CD4-positive, alpha-beta T cell treated with Interleukin-12 subunit alpha and Interleukin-12 subunit beta, for 1 hour (primary cell): Measurements from ENCODE around the gene MARCHF7.
"Not testable (repeated sequence)": the region's sequence is repeated elsewhere in the genome, so short reads cannot be mapped to it uniquely, and the experiment has no call there.

Experiments used
- DNase-seq: peaks from one replicate; pipeline ENCODE4 v3.0.0-alpha.2; 2020

MARCHF7 gene, protein sequence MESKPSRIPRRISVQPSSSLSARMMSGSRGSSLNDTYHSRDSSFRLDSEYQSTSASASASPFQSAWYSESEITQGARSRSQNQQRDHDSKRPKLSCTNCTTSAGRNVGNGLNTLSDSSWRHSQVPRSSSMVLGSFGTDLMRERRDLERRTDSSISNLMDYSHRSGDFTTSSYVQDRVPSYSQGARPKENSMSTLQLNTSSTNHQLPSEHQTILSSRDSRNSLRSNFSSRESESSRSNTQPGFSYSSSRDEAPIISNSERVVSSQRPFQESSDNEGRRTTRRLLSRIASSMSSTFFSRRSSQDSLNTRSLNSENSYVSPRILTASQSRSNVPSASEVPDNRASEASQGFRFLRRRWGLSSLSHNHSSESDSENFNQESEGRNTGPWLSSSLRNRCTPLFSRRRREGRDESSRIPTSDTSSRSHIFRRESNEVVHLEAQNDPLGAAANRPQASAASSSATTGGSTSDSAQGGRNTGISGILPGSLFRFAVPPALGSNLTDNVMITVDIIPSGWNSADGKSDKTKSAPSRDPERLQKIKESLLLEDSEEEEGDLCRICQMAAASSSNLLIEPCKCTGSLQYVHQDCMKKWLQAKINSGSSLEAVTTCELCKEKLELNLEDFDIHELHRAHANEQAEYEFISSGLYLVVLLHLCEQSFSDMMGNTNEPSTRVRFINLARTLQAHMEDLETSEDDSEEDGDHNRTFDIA

GRCh38 chr2:159712143-159712928, at the start of gene MARCHF7:
MARCHF7 (plus strand) TSS chr2:159712506; CDS start chr2:159729023, 16,517 bp downstream.
- DNase-seq, result peak; percentile 97

DNA sequence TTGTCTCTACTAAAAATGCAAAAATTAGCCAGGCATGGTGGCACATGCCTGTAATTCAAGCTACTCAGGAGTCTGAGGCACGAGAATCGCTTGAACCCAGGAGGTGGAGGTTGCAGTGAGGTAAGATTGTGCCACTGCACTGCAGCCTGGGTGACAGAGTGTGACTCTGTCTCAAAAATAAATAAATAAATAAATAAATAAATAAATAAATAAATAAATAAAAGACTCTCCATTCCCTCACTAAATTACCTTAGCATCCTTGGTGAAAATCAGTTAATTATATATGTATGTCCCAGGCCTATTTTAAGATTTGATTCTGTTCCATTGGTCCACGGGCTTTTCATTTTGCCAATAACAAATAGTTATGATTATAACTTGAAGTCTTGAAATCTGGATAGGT, 44.9 kb upstream of the MARCHF7 start:
- DNase-seq, result not testable (repeated sequence)

GRCh38 chr2:159671047-159671446, 41.3 kb upstream of the MARCHF7 start:
- no peak for DNase-seq

DNA sequence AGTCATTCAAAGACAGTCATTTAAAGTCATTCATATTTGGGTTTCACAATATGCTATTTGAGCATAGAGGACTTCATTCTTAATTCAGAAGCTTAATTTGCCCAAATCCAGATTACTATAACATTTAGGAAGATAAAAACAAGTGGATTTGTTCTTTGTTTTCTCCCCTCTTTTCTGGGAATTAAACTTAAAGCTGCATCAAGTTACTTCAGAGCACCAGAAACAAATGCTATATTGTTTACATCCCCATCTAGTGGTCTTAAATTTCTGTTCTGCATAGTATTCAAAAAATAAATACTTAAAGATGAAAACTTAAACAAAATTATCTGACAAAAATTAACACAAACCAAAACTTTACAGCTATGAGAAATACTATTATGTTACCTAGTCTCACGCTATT, 34.7 kb upstream of the MARCHF7 start:
- DNase-seq, result no peak

- no peak for DNase-seq
Measured at GRCh38 chr2:159680692-159681091, 31.6 kb upstream of the MARCHF7 start.

GRCh38 chr2:159683817-159684216, 28.5 kb upstream of the MARCHF7 start:
- DNase-seq, result no peak

- DNase-seq, result no peak
Measured at GRCh38 chr2:159684796-159685195, 27.5 kb upstream of the MARCHF7 start.

- DNase-seq, result no peak
Measured at GRCh38 chr2:159694500-159695040, 17.7 kb upstream of the MARCHF7 start.

- DNase-seq, result no peak
Measured at GRCh38 chr2:159695795-159696448, 16.4 kb upstream of the MARCHF7 start.

GRCh38 chr2:159703491-159703890, 8.8 kb upstream of the MARCHF7 start:
- no peak for DNase-seq

DNA sequence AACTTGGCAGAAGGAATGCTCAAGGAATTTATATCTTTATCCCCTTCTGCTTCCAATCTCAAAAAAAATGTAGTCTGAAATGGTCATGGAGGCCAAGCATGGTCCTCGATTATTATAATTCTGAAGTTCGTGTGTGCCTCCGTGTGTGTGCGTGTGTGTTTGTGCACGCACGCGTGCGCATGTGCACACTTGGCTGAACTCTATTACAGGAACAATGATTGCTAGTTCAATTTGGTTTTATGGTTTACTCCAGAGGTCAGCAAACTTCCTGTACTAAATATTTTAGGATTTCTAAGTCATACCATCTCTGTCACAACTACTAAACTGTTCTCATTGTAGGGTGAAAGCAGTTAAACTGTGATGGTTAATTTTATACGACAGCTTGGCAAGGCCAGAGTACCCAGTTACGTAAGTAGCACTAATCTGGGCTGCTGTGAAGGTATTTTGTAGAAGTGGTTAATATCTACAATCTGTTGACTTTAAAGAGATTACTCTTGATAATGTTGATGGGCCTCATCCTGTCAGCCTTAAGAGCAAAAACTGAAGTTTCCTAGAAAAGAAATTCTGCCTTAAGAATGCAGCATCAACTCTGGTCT, 5.8 kb upstream of the MARCHF7 start:
- no peak for DNase-seq

DNA sequence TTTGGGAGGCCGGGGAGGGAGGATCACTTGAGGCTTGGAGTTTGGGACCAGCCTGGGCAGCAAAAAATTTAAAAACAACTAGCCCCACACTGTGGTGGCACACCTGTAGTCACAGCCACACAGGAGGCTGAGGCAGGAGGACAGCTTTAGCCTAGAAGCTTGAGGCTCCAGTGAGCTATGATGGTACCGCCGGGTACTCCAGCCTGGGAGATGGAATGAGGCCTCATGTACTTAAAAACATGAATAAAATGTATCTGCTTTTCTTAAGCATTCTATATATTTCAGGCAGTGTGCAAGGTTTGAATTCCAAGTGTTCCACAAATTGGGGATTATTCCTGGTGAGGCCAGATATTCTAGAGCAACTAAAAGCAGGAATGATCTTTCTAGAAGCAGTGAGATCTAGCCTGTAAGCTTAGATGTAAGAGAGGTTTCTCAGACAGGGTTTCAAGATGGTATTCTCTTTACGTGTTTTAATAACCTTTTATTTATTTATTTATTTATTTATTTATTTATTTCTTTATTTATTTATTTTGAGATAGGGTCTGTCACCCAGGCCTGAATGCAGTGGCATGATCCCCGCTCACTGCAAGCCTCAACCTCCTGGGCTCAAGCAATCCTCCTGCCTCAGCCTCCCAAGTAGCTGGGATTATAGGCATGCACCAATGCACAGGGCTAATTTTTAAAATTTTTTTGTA, 4.1 kb upstream of the MARCHF7 start:
- DNase-seq, result no peak

DNA sequence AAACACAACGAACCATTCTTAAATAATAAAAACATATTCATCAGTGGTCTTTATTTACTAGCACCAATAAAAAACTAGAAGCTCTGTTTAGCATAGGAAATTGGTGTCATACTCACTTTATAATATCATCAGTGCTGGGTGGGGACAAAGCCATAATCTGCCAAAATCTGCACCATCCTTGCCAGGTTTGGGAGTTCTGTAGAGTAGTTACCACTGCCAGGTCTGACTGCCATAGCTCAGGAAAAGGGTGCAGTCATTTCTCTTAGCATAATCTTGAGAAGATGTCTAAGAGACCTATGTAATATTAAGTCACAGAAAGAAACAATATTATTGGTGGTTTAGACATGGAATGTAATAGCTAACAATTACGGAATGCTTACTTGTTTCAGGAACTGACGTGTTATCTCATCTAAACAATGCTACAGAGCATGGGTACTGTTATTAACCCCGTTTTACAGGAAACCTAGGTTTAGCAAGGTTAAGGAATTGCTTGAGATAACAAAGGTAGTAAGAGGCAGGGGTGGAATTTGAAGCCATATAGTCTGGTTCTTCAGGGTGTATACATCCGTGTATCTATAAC, 1.6 kb upstream of the MARCHF7 start:
- DNase-seq, result no peak

- no peak for DNase-seq
Measured at GRCh38 chr2:159711562-159712142, 654 bp upstream of the MARCHF7 start.

DNA sequence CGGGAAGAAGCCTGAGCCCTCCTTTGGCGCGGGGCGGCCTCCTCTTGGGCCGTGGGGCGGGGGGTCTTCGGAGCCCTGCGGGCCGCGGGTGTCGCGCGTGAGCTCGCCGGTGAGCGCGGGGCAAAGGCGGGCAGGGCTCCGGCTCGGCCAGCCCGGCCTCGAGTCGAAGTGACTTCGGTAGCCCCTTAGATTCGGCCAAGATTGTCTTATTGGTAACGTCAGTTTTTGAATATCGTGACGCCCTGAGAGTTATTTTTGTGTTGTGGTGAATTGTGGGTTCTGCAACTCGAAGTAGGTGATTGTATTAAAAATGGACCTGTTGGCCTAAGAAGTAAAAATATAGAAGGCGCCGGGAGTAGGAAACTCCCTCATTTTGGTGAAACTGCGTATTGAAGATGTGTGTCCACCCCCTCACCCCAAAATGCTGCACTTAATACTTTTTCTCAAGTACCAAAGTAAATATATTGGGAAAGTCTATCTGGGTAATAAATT, 669 bp downstream of the MARCHF7 start:
- DNase-seq, result peak; percentile 49

DNA sequence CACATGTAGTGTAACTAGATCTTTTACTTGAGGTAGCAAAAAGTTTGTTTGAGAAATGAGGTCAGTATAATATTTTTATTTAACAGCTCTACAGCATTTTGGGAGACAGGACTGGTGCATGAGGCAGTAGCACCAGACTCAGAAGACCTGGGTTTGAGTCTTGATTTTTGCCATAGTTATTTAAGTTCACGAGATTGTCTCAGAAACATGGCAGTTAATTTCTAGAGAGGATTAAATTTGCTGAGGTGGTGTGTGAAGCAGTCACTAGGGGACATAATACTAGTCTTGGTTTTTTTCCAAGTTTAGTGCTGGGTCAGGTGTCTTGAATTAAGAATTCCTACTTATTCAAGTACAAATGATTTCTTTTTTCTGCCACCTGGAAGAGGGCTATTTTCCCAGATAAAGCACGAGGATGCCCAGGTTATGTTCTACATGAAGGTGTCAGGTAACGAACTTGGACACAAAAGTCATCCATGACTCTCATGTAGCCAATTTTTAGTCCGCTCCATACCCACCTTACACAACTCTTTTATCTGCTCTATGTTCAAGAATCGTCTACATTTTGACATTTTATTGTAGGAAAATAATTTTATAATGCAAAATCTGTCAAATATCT, 1.4 kb downstream of the MARCHF7 start:
- peak; percentile 24 for DNase-seq

DNA sequence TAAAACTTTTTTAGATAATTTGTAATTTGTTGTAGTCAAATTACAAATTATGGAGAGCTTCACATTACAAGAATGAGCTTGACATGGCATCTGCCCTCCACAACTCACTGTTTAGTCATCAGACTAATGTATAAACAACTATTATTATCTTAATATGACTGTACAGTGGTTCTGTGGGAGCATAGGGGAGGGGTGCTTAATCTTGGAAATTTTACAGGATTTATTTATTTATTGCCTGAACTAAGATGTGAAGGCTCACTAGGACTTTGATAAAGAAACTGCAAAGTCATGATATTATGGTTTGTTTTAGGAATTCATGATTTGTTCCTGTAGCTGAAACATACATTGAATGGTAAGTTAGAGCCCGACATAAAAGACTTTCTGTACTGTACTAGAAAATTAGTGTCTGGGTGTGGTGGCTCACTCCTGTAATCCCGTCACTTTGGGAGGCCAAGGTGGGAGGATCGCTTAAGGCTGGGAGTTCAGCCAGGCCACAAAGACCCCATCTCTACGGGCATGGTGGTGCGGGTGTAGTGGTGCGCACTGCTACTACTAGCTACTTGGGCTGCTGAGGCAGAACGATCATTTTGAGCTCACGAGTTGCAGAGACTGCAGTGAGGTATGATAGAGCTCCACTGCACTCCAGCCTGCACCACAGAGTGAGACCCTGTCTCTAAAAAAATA, 2.1 kb downstream of the MARCHF7 start:
- DNase-seq, result no peak

DNA sequence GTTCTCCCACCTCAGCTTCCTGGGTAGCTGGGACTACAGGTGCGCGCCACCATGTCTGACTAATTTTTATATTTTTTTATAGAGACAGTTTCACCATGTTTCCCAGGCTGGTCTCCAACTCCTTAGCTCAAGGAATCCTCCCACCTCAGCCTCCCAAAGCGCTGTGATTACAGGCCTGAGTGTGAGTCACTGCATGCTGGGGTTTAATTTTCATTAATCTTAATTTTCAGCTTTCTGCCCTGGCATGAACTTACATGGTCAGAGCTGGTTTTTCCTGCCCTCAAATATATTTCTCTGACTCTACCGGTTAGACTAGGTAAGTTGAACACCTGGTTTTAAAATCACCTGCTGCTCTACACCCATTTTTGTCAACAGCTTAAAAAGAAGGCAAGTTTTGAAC, 3.1 kb downstream of the MARCHF7 start:
- DNase-seq, result no peak

DNA sequence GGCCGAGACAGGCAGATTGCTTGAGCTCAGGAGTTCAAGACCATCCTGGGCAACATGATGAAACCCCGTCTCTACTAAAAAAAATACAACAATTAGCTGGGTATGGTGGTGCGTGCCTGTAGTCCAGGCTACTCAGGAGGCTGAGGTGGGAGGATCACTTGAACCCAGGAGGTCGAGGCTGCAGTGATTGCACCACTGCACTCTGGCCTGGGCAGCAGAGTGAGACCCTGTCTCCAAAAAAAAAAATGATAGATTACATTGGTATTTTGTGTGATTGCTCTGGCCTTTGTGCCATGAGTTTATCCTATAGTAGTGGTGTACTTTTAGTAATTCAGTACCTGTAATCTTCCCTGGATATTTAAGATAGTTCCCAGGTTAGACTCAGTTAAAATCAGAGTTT, 4.1 kb downstream of the MARCHF7 start:
- DNase-seq, result not testable (repeated sequence)

- DNase-seq, result no peak
Measured at GRCh38 chr2:159716857-159717256, 4.6 kb downstream of the MARCHF7 start.
